Urinary bladder (tissue), 4 donors: ENCODE data around the gene CAP2. TPM values are rescaled to one million over a fixed set of nuclear protein-coding genes. Genes with fewer than 3 reads are reported as not detected.
A peak's percentile ranks its signal among the peaks of the same experiment; 100 is the strongest.
"Not testable (repeated sequence)": the region's sequence is repeated elsewhere in the genome, so short reads cannot be mapped to it uniquely, and the experiment has no call there.

Source experiments
- DNase-seq: peaks from one replicate; pipeline ENCODE4 v3.0.0-alpha.2; 2015; ENCODE audit errors: extremely low spot score
- H3K27ac ChIP-seq: one replicate; pipeline ENCODE4 v1.5.1; 2013; ENCODE audit warnings: low read depth, mild to moderate bottlenecking, moderate library complexity
- H3K36me3 ChIP-seq: one replicate; pipeline ENCODE4 v1.6.1; 2013; ENCODE audit warnings: mild to moderate bottlenecking, moderate library complexity; ENCODE audit not compliant: insufficient read depth
- H3K4me1 ChIP-seq: one replicate; pipeline ENCODE4 v1.6.1; 2013; ENCODE audit warnings: mild to moderate bottlenecking, moderate library complexity; ENCODE audit not compliant: insufficient read depth
- H3K4me3 ChIP-seq: one replicate; pipeline ENCODE4 v1.5.1; 2013; ENCODE audit warnings: low read depth, low read length
- WGBS: extraction: QIAGEN DNeasy Blood & Tissue Kit; methylation state at CpG from one replicate; pipeline ENCODE4 v1.1.7; 2013; 5-methylcytosine and 5-hydroxymethylcytosine counted together
- polyA plus RNA-seq: library from polyadenylated mRNA; stranded (reverse); fragments of 200-250 nt; gene quantifications from one replicate; pipeline ENCODE4 v1.2.3, GENCODE V29; 2013
- total RNA-seq: library from RNA; depleted of rRNA; stranded (reverse); fragments of >200 nt; gene quantifications from one replicate; pipeline ENCODE4 v1.2.3, GENCODE V29; 2014
- donor health status: healthy with polysubstance abuse.
- donor health status: healthy.

CAP2 gene
- total and polyA plus RNA-seq, 2 donors, result 19.0 to 34.3 TPM

DNA sequence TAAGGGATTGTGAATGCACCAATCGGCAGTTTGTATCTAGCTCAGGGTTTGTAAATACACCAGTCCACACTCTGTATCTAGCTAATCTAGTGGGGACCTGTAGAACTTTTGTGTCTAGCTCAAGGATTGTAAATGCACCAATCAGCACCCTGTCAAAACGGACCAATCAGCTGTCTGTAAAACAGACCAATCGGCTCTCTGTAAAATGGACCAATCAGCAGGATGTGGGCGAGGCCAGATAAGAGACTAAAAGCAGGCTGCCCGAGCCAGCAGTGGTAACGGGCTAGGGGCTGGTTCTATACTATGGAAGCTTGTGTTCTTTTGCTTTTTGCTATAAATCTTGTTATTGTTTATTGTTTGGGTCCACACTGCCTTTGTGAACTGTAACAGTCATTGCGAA lies 187.9 kb downstream of the CAP2 start:
- not testable (repeated sequence) for H3K36me3 ChIP-seq, DNase-seq, H3K4me3 ChIP-seq, H3K27ac ChIP-seq, H3K4me1 ChIP-seq
- WGBS, result 96% methylated on average over 7 of the region's 7 CpGs

DNA sequence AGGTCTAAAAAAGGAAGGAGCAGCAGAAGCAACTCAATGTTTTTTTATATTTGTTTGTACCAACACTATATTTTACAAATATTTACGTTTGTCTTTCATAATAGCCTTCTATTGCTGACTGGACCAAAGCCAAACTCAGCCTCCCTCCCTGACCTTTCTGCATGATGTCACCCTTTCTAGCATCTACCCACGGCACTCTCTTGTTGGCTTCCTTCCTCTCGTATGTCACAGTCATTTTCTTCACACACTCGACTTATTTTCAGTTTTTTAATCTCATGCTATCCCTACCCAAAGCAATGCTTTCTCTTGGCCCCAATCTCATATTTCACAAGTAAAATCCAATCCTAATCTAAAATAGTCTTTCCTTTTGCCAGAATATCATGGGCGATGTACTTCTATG lies 190.4 kb downstream of the CAP2 start:
- WGBS, result 13% methylated on average over 5 of the region's 5 CpGs
- H3K4me3 ChIP-seq, result no peak overlapping the region
- no peaks in the 10 kb centered on the region for H3K4me1 ChIP-seq
- no peaks in the 10 kb centered on the region for H3K36me3 ChIP-seq
- DNase-seq, result no peak
- H3K27ac ChIP-seq, result no peak overlapping the region

DNA sequence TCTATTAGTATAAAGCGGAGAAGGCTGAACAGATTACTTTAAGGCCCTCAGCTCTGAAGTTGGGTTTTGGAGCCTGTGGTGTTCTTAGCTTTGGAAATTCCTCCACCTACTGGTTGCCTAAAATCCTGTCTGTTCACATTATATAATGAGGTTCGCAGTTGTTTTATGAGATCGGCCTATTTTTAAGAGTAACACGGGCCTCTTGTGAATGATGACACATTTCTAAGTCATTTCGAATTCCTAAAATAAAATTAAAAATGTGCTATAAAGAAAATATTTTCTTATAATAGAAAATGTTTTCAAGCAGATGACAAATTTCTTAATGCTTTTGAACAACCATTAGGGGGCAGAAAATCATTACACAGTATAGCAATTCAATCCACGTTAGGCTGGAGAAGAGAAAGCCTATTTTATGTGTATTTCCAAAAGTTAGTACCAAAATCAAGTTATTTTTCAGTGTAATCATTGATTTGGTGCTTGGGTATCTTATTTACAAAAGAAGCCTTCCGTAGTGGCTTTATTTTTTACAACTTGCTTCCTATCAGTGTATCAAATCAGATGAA lies 190.9 kb downstream of the CAP2 start:
- H3K4me3 ChIP-seq, result no peak overlapping the region
- no peaks in the 10 kb centered on the region for H3K4me1 ChIP-seq
- DNase-seq, result peak; percentile 64
- 6% methylated on average over 7 of the region's 7 CpGs for WGBS
- no peaks in the 10 kb centered on the region for H3K36me3 ChIP-seq
- H3K27ac ChIP-seq, result no peak overlapping the region

DNA sequence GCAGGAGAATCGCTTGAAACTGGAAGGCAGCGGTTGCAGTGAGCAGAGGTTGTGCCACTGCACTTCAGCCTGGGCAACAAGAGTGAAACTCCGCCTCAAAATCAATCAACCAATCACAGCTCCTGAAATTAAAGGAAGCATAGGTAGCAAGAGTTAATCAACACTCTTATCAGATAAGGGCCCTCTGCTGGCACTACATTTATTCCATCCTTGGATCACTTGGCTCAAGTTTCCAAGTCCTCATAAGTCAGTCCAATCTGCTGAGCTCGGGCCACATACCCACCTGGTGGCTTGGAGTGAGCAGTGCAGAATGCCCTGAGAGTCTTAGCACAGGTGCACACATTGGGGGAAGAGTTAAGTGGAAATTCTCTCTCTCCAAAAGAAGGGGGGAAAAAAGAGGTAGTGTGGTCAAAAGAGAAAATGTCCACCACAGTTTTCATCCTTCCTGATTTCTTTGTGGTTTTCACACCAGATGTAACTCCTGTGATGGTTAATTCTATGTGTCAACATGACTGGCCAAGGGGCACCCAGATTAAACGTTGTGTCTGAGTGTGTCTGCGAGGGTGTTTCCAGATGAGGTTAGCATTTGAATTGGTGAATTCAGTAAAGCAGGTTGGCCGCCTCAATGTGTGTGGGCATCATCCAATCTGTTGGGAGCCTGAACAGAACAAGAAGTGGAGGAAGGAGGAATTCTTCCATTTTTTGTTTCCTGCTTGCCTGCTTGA lies 192.5 kb downstream of the CAP2 start:
- Histone ChIP-seq H3K27ac (no peak overlapping the region), H3K4me1 (no peaks in the 10 kb centered on the region), H3K4me3 (no peak overlapping the region), H3K36me3 (no peaks in the 10 kb centered on the region)
- DNase-seq, result no peak
- 83% methylated on average over 7 of the region's 7 CpGs for WGBS

DNA sequence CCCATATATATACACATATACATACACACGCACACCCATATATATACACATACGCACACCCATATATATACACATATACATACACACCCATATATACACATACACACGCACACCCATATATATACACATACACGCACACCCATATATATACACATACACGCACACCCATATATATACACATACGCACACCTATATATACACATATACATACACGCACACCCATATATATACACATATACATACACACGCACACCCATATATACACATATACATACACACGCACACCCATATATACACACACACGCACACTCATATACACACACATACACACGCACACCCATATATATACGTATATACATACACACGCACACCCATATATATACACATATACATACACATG lies 193.2 kb downstream of the CAP2 start:
- H3K36me3 ChIP-seq, H3K27ac ChIP-seq, H3K4me1 ChIP-seq, DNase-seq, H3K4me3 ChIP-seq: not testable (repeated sequence)
- 95% methylated on average over 13 of the region's 13 CpGs for WGBS

DNA sequence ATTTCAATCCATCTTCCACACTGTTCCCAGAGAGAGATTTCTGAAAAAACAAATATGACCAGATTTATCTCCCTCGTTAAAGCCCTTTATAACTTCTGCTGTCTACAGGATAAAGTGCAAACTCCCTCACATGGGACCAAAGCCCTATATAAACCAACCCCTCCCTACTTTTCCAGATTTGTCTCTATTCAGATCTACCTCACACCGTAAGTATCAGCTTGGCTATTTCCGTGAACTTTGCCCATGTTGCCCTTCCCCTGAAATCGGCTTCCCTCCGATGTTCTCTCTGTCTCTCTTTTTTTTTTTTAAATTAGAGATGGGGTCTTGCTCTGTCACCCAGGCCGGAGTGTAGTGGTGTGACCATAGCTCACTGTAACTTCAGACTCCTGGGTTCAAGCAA lies 194.6 kb downstream of the CAP2 start:
- Histone ChIP-seq H3K4me1 (no peaks in the 10 kb centered on the region), H3K36me3 (no peaks in the 10 kb centered on the region), H3K27ac (no peak overlapping the region), H3K4me3 (no peak overlapping the region)
- DNase-seq, result no peak
- WGBS, result 71% methylated on average over 6 of the region's 6 CpGs

DNA sequence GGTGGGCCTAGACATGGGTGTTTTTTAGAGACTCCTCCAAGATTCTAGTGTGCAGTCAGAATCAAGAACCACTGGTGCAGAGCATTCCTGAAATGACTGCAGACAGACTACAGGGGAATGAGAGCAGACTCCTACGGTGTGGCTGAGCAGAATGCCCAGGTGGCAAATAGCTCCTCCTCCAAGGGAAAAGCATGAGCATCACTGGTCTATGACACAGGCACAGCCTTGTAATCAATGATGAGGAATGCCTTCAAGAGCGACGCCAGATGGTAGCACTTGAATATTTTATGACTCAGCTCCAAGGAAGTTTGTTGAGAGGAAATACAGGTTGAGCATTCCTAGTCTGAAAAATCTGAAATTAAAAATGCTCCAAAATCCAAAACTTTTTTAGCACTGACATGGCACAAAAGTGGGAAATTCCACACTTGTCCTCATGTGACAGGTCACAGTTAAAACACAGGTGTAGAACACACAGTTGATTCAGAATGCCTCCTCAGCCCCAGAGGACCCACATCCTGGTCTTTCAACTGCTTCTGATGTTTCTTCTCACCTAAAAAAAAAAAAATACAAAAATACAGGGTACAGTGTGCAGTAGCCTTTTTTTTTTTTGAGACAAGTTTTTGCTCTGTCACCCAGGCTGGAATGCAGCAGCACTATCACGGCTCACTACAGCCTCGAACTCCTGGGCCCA lies 196.2 kb downstream of the CAP2 start:
- H3K4me3 ChIP-seq, result no peak overlapping the region
- DNase-seq, result no peak
- H3K4me1 ChIP-seq, result no peaks in the 10 kb centered on the region
- H3K36me3 ChIP-seq, result no peaks in the 10 kb centered on the region
- H3K27ac ChIP-seq, result no peak overlapping the region
- WGBS, result 74% methylated on average over 5 of the region's 5 CpGs

DNA sequence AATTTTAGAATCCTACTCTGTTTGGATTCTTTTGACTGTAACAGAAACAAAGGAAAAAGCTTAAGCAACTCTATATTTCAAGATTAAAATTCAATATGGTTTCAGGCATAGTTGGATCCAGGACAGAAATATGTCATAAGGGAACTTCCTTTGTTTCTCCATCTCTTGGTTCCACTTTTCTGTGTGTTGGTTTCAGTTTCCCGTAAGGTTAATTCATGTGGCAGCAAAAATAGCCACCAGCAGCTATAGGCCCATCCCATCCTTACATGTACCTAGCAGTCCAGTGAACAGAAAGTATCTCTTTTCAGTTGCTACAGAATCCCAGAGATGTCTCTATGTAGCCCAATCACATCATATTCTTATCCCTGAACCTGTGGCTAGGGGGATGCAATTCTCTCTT lies 197.9 kb downstream of the CAP2 start:
- WGBS, result 81% methylated on average over 1 of the region's 1 CpG
- no peaks in the 10 kb centered on the region for H3K36me3 ChIP-seq
- no peak overlapping the region for H3K4me3 ChIP-seq
- DNase-seq, result no peak
- H3K4me1 ChIP-seq, result no peaks in the 10 kb centered on the region
- H3K27ac ChIP-seq, result no peak overlapping the region

DNA sequence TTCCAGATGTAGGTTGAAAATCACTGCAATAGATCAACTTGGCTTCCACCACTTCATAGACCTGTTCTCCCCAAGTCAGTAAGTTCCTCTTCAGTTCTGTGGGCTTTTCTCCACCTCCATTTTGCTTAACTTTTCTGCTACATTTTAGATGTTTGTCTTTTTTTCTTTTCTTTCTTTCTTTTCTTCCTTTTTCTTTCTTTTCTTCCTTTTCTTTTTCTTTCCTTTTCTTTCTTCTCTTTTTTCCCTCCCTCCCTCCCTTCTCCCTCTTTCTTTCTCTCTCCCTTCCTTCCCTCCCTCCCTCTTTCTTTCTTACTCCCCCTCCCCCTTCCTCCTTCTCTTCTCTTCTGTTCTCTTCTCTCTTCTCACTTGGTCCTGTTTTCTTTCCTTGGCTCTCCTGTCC lies 199.9 kb downstream of the CAP2 start:
- H3K27ac ChIP-seq, result no peak overlapping the region
- no peaks in the 10 kb centered on the region for H3K36me3 ChIP-seq
- H3K4me1 ChIP-seq, result no peaks in the 10 kb centered on the region
- no peak overlapping the region for H3K4me3 ChIP-seq
- DNase-seq, result no peak

DNA sequence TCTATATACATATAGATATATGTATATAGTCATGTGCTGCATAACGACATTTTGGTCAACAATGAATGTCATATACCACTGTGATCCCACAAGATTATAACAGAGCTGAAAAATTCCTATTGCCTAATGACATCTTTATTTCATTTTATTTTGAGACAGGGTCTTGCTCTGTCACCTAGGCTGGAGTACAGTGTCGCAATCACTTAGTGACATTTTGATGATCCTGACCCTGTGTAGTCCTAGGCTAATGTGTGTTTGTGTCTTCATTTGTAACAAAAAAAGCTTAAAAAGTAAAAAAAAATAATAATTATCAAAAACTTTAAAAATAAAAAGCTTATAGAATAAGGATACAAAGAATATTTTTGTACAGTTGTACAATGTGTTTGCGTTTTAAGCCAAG lies 202.7 kb downstream of the CAP2 start:
- Histone ChIP-seq H3K4me3 (no peak overlapping the region), H3K27ac (no peak overlapping the region), H3K4me1 (no peaks in the 10 kb centered on the region), H3K36me3 (no peaks in the 10 kb centered on the region)
- DNase-seq, result no peak
- 91% methylated on average over 3 of the region's 3 CpGs for WGBS

DNA sequence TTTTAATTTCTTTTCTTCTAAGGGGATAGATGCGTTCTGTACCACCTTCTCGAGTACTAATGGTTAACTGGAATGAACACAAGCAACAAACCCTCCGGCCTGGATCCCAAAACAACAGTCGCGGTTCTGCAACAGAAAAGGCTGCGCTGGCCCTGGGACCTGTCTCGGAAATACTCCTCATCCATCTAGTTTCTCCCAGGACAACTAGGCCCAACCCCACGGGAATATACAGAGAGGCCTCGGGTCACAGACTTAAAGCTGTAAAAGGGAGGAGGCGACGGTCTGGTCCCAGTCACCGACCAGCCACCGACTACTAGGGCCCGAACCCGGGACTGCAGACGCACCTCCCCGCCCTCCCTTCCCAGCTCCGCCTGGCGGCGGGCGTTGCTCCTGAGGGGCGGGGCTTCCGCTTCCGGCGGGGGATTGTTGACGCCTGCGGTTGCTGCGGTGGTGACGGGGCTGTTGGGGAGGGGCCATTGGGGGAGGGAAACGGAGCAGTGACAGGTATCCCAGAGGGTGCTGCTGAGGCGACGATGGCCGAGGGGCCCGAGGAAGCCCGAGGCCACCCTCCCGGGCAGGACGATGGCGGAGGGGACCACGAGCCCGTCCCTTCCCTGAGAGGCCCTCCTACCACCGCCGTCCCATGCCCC lies 206.6 kb downstream of the CAP2 start, which contains the start of gene FAM8A1:
TSS of gene FAM8A1 (plus strand) at position 426 of the 650 bp plus-strand sequence. CDS start at position 534, 108 bp downstream.
- Histone ChIP-seq H3K4me1 (no peaks in the 10 kb centered on the region), H3K27ac (peak within 1 kb of the TSS; percentile 96), H3K36me3 (no peaks in the 10 kb centered on the region), H3K4me3 (peak within 1 kb of the TSS; percentile 94)
- DNase-seq, result peak; percentile 81
- 5% methylated on average over 42 of the region's 42 CpGs for WGBS

DNA sequence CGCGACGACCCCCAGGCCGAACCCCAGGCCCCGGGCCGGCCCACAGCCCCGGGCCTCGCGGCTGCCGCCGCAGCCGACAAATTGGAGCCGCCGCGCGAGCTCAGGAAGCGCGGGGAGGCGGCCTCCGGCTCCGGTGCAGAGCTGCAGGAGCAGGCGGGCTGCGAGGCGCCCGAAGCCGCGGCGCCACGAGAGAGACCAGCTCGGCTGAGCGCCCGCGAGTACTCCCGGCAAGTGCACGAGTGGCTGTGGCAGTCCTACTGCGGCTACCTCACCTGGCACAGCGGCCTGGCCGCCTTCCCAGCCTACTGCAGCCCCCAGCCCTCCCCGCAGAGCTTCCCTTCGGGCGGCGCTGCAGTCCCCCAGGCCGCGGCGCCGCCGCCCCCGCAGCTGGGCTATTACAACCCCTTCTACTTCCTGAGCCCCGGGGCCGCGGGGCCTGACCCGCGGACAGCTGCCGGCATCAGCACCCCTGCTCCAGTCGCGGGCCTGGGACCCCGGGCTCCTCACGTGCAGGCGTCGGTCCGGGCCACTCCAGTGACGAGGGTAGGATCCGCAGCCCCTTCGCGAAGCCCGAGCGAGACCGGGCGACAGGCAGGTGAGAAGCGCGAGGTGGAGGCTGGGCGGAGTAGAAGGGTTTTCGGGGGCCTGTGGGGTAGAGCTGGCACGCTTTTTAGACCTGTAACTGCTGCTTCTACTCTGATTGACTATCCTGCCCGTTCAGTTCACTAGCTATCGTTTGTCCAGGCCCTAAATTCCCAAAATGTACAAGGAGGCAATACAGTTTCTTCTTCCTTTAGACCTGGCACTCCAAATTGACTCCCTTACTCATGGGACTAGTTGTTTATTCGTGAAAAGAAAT lies 207.4 kb downstream of the CAP2 start:
- no peak for DNase-seq
- Histone ChIP-seq H3K36me3 (no peaks in the 10 kb centered on the region), H3K4me3 (peak overlapping the region; percentile 94), H3K4me1 (no peaks in the 10 kb centered on the region), H3K27ac (peak overlapping the region; percentile 96)
- WGBS, result under 1% methylated on average over 77 of the region's 77 CpGs

DNA sequence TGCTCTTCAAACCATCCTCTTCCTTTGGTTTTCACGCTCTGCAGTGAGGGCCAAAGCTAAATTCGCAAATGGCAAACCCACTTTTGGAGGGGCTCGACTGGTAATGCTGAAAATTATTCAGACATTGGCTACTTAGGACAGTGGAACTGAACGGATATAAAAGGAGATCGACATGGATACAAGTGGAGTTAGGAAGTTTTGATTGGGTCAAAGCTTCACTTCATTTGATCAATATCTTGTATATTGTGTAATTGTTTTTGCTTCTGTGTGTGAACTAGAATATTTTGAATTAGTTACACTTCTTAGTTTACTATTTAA lies 207.9 kb downstream of the CAP2 start:
- WGBS, result 14% methylated on average over 5 of the region's 5 CpGs
- Histone ChIP-seq H3K36me3 (no peaks in the 10 kb centered on the region), H3K4me1 (no peaks in the 10 kb centered on the region), H3K4me3 (peak overlapping the region; percentile 94), H3K27ac (no peak overlapping the region)
- no peak for DNase-seq
